GM23338 (cell line): ENCODE results near the gene COL4A1. TPM values are rescaled to one million over a fixed set of nuclear protein-coding genes. Genes with fewer than 3 reads are reported as not detected.

Source experiments
- ATAC-seq: fragments of 200-7000 bp; cut with Tn5 transposase; 3 replicates; pipeline ENCODE4 v1.9.1; 2020
- DNase-seq: peaks from one replicate; pipeline ENCODE4 v3.0.0-alpha.2; 2015; ENCODE audit warnings: low spot score
- H2AFZ ChIP-seq: fragments of 200-600 bp; sonication (generic); 2 replicates; pipeline ENCODE4 v1.8.0; 2016; ENCODE audit warnings: antibody characterized with exemption, mild to moderate bottlenecking, moderate library complexity
- H3F3A ChIP-seq: fragments of 200-600 bp; sonication (generic); replicated peaks from 2 replicates; pipeline ENCODE4 v1.8.0; 2017; ENCODE audit warnings: antibody characterized with exemption, mixed run types, low read depth
- H3K27ac ChIP-seq: fragments of 200-600 bp; sonication (generic); 2 replicates; pipeline ENCODE4 v1.6.1; 2016; ENCODE audit warnings: low read depth
- H3K27me3 ChIP-seq: fragments of 200-600 bp; sonication (generic); 2 replicates; pipeline ENCODE4 v1.8.0; 2016; ENCODE audit warnings: mild to moderate bottlenecking, mixed run types, moderate library complexity; ENCODE audit not compliant: insufficient read depth
- H3K36me3 ChIP-seq: fragments of 200-600 bp; sonication (generic); 2 replicates; pipeline ENCODE4 v1.8.0; 2016; ENCODE audit warnings: mild to moderate bottlenecking; ENCODE audit not compliant: insufficient read depth
- H3K4me1 ChIP-seq: fragments of 200-600 bp; sonication (generic); 2 replicates; pipeline ENCODE4 v1.8.0; 2016; ENCODE audit warnings: mild to moderate bottlenecking, moderate library complexity; ENCODE audit not compliant: insufficient read depth
- H3K4me2 ChIP-seq: fragments of 200-600 bp; sonication (generic); 2 replicates; pipeline ENCODE4 v1.7.1; 2017; ENCODE audit warnings: mixed run types
- H3K4me3 ChIP-seq: fragments of 200-600 bp; sonication (generic); 2 replicates; pipeline ENCODE4 v1.6.1; 2016; ENCODE audit warnings: mixed run types
- H3K79me2 ChIP-seq: fragments of 200-600 bp; sonication (generic); replicated peaks from 2 replicates; pipeline ENCODE4 v1.8.0; 2017; ENCODE audit warnings: mild to moderate bottlenecking; ENCODE audit not compliant: insufficient read depth
- H3K9me2 ChIP-seq: fragments of 200-600 bp; sonication (generic); 2 replicates; pipeline ENCODE4 v1.8.0; 2017; ENCODE audit not compliant: insufficient read depth
- H4K20me1 ChIP-seq: fragments of 200-600 bp; sonication (generic); replicated peaks from 2 replicates; pipeline ENCODE4 v1.8.0; 2017; ENCODE audit warnings: mild to moderate bottlenecking; ENCODE audit not compliant: insufficient read depth
- H3K27ac Mint-ChIP-seq: 2 replicates; pipeline ENCODE4 v1.8.0; 2020; ENCODE audit warnings: inconsistent platforms, mild to moderate bottlenecking, moderate library complexity, mixed read lengths
- H3K27me3 Mint-ChIP-seq: 3 replicates; pipeline ENCODE4 v1.8.0; 2022; ENCODE audit warnings: low read depth, mild to moderate bottlenecking, moderate library complexity, mixed read lengths, inconsistent platforms; ENCODE audit not compliant: insufficient read depth, poor library complexity
- H3K36me3 Mint-ChIP-seq: 3 replicates; pipeline ENCODE4 v1.8.0; 2021; ENCODE audit warnings: low read depth, mild to moderate bottlenecking, inconsistent platforms, moderate library complexity, mixed read lengths
- H3K4me1 Mint-ChIP-seq: 3 replicates; pipeline ENCODE4 v1.8.0; 2020; ENCODE audit warnings: mild to moderate bottlenecking, inconsistent platforms, mixed read lengths
- H3K4me3 Mint-ChIP-seq: 3 replicates; pipeline ENCODE4 v1.8.0; 2021; ENCODE audit warnings: moderate library complexity, mild to moderate bottlenecking, inconsistent platforms, mixed read lengths
- H3K9me3 Mint-ChIP-seq: 3 replicates; pipeline ENCODE4 v1.8.0; 2020; ENCODE audit warnings: moderate library complexity, mild to moderate bottlenecking, inconsistent platforms, mixed read lengths
- EZH2 ChIP-seq: fragments of 200-600 bp; sonication (generic); IDR thresholded peaks from one replicate; pipeline ENCODE4 v1.8.0; 2017; ENCODE audit warnings: antibody characterized with exemption, mild to moderate bottlenecking, low read depth; ENCODE audit not compliant: unreplicated experiment
- JUNB ChIP-seq: IDR thresholded peaks from one replicate; pipeline ENCODE4 v1.6.1; 2016; ENCODE audit warnings: antibody characterized with exemption; ENCODE audit not compliant: unreplicated experiment
- POLR2AphosphoS5 ChIP-seq: IDR thresholded peaks from 2 replicates; pipeline ENCODE4 v1.6.1; 2016; ENCODE audit warnings: antibody characterized with exemption, low read depth
- REST ChIP-seq: IDR thresholded peaks from one replicate; pipeline ENCODE4 v1.6.1; 2018; ENCODE audit warnings: antibody characterized with exemption; ENCODE audit not compliant: unreplicated experiment
- STAT1 ChIP-seq: IDR thresholded peaks from one replicate; pipeline ENCODE4 v1.6.1; 2016; ENCODE audit warnings: antibody characterized with exemption; ENCODE audit not compliant: unreplicated experiment
- ZNF331 ChIP-seq: fragments of 250-450 bp; sonication (Bioruptor Pico); IDR thresholded peaks from 2 replicates; pipeline ENCODE4 v1.5.0; 2020; ENCODE audit warnings: low read depth, mild to moderate bottlenecking, moderate library complexity
- polyA plus RNA-seq: library from polyadenylated mRNA; unstranded; fragments of >200 nt; fragmentation: Nextera tagmentation; extraction: Ambion mirVana; gene quantifications from 2 replicates; pipeline ENCODE4 v1.2.1, GENCODE V29; 2016
- total RNA-seq: library from RNA; depleted of rRNA; stranded (reverse); fragments of >200 nt; shearing (Covaris generic); gene quantifications from 2 replicates; pipeline ENCODE4 v1.2.3, GENCODE V29; 2014
- TF ChIP-seq, protein P1 (sequence below), 2 experiments: fragments of 200-600 bp in 1 of 2; sonication (generic) in 1 of 2; conservative IDR thresholded peaks; 2 replicates each; pipeline versions ENCODE4 v1.5.1 to v1.6.1; 2016 to 2017; ENCODE audit warnings: antibody characterized with exemption in 2 of 2, low read depth in 2 of 2, mild to moderate bottlenecking in 2 of 2, moderate library complexity in 1 of 2
- TF ChIP-seq, protein P2 (sequence below): IDR thresholded peaks from 2 replicates; pipeline ENCODE4 v1.6.1; 2016; ENCODE audit warnings: antibody characterized with exemption

The COL4A1 gene
- total and polyA plus RNA-seq, 2 experiments from 2014 or later, result 39.1 to 110 TPM

DNA sequence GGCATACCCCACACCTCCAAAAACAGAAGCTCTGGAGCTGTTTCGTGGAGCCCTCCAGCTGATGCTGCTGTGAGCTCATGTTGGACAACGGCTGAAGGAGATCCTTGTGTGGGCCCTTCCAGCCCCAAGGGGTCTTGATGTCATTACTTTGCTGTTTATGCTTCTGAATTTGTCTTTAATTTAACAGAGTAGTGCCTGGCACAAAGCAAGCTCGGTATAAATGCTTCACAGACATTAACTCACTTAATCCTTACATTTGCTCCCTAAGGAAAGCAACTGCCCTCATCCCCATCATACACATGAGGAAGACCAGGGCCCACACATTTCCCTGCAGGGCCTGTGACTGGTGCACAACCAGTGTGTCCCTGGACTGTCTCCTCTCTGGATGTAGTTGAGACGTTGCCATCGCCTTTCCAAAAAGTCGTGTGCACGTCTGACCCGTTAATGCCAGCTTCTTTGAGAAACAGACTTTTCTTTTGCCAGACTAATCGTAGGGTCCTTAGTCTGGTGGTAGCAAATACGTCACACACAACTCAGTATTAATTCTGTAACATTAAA, 7.6 kb downstream of the COL4A1 start (continued):
- TF ChIP-seq, protein P1, sequence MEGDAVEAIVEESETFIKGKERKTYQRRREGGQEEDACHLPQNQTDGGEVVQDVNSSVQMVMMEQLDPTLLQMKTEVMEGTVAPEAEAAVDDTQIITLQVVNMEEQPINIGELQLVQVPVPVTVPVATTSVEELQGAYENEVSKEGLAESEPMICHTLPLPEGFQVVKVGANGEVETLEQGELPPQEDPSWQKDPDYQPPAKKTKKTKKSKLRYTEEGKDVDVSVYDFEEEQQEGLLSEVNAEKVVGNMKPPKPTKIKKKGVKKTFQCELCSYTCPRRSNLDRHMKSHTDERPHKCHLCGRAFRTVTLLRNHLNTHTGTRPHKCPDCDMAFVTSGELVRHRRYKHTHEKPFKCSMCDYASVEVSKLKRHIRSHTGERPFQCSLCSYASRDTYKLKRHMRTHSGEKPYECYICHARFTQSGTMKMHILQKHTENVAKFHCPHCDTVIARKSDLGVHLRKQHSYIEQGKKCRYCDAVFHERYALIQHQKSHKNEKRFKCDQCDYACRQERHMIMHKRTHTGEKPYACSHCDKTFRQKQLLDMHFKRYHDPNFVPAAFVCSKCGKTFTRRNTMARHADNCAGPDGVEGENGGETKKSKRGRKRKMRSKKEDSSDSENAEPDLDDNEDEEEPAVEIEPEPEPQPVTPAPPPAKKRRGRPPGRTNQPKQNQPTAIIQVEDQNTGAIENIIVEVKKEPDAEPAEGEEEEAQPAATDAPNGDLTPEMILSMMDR (conservative IDR thresholded peaks at IDR 0.05; ENCODE audit: low read depth in 2 of 2), result no peak
- TF ChIP-seq STAT1 (no peak), JUNB (no peak), EZH2 (no peak)
- TF ChIP-seq, protein P2, sequence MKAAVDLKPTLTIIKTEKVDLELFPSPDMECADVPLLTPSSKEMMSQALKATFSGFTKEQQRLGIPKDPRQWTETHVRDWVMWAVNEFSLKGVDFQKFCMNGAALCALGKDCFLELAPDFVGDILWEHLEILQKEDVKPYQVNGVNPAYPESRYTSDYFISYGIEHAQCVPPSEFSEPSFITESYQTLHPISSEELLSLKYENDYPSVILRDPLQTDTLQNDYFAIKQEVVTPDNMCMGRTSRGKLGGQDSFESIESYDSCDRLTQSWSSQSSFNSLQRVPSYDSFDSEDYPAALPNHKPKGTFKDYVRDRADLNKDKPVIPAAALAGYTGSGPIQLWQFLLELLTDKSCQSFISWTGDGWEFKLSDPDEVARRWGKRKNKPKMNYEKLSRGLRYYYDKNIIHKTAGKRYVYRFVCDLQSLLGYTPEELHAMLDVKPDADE, result no peak

DNA sequence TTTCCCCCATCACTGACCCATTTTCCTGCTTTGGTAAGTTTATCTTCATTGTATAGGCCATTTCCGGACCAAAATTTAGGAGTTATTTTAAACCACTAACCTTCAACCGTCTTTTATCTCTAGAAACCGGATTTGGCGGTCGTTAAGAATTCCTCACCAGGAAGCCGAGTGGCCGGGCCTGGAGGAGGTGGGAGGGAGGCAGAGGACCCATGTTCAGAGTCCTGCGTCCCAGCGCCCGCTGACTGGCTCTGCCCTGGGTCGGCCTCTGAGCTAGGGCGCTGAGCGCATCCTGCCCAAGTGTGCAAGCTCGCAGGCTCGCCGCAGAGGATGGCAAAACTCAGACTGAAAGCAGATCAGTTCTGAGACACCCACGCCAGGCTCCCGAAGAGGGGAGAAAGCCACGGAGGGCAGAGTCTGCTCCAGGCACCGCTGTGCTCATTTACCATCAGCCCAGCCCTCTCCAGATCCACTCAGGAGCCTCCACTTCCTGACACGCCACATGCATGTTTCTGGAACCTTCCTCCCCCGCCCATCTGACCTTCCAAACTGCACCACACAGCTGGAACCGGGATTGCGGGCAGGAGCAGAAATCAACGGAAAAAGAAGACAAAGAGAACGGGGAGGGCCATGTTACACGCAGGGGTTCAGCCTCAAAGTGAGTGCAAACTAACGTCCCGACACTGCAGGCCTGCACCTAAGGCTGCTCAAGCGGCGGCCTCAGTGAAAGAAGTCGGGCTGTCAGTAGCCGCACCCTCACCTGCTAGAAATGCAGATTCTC, 8.3 kb downstream of the COL4A1 start:
- ATAC-seq, result peak; percentile 87
- H2AFZ ChIP-seq, result peak overlapping the region; percentile 63; the same call in 1 of the 2 replicates
- peak overlapping the region; percentile 35; the same call in 2 of the 3 replicates for H3K4me3 Mint-ChIP-seq
- H3K4me2 ChIP-seq, result peak overlapping the region; percentile 66
- H3F3A ChIP-seq, result 0 out of 2 replicates have a peak, but pooled peaks cover 5% of the 10 kb centered on the region
- no peaks in the 10 kb centered on the region for H3K27me3 ChIP-seq
- H3K4me1 Mint-ChIP-seq, result peaks cover 38% of the 10 kb centered on the region
- H3K27me3 Mint-ChIP-seq, result peaks cover 7% of the 10 kb centered on the region
- no peaks in the 10 kb centered on the region for H3K36me3 ChIP-seq
- no peaks in the 10 kb centered on the region; the same call in 2 of the 3 replicates for H3K36me3 Mint-ChIP-seq
- H3K9me2 ChIP-seq, result no peaks in the 10 kb centered on the region; the same call in 1 of the 2 replicates
- TF ChIP-seq POLR2AphosphoS5, result no peak
- H3K27ac Mint-ChIP-seq, result peak overlapping the region; percentile 49; the same call in 1 of the 2 replicates
- no peaks in the 10 kb centered on the region for H3K9me3 Mint-ChIP-seq
- peaks cover 32% of the 10 kb centered on the region for H3K4me1 ChIP-seq
- peak; percentile 65 for DNase-seq
- H3K27ac ChIP-seq, result peak overlapping the region; percentile 64; the same call in 1 of the 2 replicates
- peak overlapping the region; percentile 36 for H3K4me3 ChIP-seq
- H3K79me2 ChIP-seq, result peaks cover 61% of the 10 kb centered on the region
- H4K20me1 ChIP-seq, result no peaks in the 10 kb centered on the region; the same call in 1 of the 2 replicates

- peak overlapping the region; percentile 63; the same call in 1 of the 2 replicates for H2AFZ ChIP-seq
- H3K4me1 ChIP-seq, result peaks cover 29% of the 10 kb centered on the region
- H3K79me2 ChIP-seq, result peaks cover 54% of the 10 kb centered on the region
- no peaks in the 10 kb centered on the region; the same call in 1 of the 2 replicates for H3K9me2 ChIP-seq
- H3K36me3 ChIP-seq, result no peaks in the 10 kb centered on the region
- H3K4me3 Mint-ChIP-seq, result no peak overlapping the region
- H3K27me3 Mint-ChIP-seq, result peaks cover 5% of the 10 kb centered on the region
- 0 out of 2 replicates have a peak, but pooled peaks cover 5% of the 10 kb centered on the region for H3F3A ChIP-seq
- H3K27me3 ChIP-seq, result no peaks in the 10 kb centered on the region
- H3K4me2 ChIP-seq, result peak overlapping the region; percentile 66
- DNase-seq, result no peak
- peaks cover 34% of the 10 kb centered on the region for H3K4me1 Mint-ChIP-seq
- no peak overlapping the region for H3K27ac Mint-ChIP-seq
- peak overlapping the region; percentile 36; the same call in 1 of the 2 replicates for H3K4me3 ChIP-seq
- H3K27ac ChIP-seq, result no peak overlapping the region
- no peaks in the 10 kb centered on the region; the same call in 2 of the 3 replicates for H3K36me3 Mint-ChIP-seq
- H3K9me3 Mint-ChIP-seq, result no peaks in the 10 kb centered on the region
- no peaks in the 10 kb centered on the region; the same call in 1 of the 2 replicates for H4K20me1 ChIP-seq
- ATAC-seq, result no peak
- TF ChIP-seq, protein P1 (conservative IDR thresholded peaks at IDR 0.05; ENCODE audit: low read depth in 2 of 2), result no peak
- no peak for TF ChIP-seq REST
- TF ChIP-seq ZNF331, result no peak
- no peak for TF ChIP-seq EZH2
- TF ChIP-seq, protein P2, result no peak
These were observed 9.0 kb downstream of the COL4A1 start for GRCh38 chr13:110297766-110298504.
